NCI-H82 (cell line): ENCODE measurements around the gene FCHO2.
"Not testable (repeated sequence)": the region's sequence is repeated elsewhere in the genome, so short reads cannot be mapped to it uniquely, and the experiment has no call there.

Experiments used
- DNase-seq: peaks from one replicate; lab custom pipeline; 2025; lab: John Stamatoyannopoulos, UW

The FCHO2 gene, protein sequence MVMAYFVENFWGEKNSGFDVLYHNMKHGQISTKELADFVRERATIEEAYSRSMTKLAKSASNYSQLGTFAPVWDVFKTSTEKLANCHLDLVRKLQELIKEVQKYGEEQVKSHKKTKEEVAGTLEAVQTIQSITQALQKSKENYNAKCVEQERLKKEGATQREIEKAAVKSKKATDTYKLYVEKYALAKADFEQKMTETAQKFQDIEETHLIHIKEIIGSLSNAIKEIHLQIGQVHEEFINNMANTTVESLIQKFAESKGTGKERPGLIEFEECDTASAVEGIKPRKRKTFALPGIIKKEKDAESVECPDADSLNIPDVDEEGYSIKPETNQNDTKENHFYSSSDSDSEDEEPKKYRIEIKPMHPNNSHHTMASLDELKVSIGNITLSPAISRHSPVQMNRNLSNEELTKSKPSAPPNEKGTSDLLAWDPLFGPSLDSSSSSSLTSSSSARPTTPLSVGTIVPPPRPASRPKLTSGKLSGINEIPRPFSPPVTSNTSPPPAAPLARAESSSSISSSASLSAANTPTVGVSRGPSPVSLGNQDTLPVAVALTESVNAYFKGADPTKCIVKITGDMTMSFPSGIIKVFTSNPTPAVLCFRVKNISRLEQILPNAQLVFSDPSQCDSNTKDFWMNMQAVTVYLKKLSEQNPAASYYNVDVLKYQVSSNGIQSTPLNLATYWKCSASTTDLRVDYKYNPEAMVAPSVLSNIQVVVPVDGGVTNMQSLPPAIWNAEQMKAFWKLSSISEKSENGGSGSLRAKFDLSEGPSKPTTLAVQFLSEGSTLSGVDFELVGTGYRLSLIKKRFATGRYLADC

DNA sequence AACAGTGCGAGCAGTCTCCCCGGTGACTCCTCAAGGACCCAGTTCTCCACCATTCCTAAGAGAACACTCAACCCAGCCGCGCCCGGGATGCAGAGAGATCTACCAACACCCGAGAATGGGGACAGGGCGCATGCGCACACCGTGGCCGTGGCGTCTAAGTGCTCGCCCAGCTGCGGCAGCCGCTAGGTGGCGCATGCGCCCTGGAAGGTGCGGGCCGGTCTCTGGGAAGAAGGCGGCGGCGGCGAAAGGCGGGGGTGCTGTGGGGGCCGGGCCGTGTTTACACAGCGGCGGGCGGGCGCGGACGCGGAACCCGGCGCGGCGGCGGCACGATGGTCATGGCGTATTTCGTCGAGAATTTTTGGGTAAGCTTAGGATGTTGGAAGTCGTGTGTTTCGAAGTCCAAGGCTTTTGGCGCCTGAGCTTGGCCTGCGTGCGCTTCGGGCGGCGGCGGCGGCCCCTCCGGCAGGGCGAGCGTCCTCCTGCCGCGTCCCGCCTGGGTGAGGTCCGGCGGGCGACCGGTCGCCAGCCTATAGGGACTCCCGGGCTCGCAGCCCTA lies at the start of gene FCHO2:
Gene FCHO2 (plus strand): TSS at position 274 of the 556 bp plus-strand sequence. CDS start 56 bp downstream, at position 330.
- peak; percentile 96 for DNase-seq

DNA sequence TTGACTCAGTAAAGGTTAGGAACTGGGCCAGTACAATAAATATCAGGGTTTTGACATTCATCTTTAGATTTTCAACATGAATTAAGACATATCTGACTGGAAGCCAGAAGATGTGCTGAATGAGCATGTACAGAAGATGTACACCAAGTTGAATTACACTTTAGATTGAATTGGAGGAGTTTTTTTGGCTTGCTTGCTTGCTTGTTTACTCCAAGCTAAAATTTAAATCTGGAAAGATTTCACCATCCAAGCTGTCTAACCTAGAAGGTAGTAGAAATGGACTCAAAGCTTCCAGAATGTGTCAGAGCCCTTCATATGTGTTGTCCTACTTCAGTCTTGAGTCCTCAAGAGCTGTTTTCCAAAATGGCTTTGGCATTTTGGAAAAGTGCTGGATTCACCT lies 49.0 kb upstream of the FCHO2 start:
- no peak for DNase-seq

DNA sequence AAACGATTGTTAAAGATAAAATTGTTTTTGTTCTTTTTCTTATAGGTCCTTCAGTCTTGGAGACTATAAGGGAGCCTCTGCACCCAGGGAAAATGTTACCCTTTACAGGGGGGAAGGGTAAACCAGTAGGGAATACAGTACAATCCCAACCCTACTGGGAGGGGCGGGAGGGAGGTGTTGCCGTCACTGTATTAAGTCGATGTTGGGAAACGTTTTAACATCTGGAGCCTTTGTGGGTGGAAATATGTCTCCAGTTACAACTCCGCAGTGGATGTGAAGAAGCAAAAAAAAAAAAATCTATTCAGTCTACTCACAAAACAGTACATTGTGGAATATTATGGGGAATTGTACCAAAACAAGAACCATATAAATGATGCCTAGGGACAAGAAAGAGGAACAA lies 47.2 kb upstream of the FCHO2 start:
- no peak for DNase-seq

DNA sequence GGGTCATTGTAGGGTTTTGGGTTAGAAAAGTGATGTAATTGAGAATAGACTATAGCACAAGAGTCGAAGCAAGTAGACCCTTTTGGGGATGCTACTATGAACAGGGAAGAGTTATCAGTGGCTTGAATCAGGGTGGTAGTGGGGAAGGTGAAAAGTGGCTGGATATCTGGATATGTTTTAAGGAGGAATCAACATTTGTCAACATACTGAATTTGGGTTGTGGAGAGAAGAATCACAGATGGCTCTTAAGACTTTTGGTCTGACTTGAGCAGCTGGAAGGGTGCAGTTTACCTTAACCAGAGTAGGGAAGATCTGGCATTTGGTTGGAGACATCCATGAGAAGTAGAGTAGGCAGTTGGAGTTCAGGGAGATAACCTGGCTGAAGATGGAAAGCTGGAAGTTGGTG lies 38.5 kb upstream of the FCHO2 start:
- peak; percentile 20 for DNase-seq

DNA sequence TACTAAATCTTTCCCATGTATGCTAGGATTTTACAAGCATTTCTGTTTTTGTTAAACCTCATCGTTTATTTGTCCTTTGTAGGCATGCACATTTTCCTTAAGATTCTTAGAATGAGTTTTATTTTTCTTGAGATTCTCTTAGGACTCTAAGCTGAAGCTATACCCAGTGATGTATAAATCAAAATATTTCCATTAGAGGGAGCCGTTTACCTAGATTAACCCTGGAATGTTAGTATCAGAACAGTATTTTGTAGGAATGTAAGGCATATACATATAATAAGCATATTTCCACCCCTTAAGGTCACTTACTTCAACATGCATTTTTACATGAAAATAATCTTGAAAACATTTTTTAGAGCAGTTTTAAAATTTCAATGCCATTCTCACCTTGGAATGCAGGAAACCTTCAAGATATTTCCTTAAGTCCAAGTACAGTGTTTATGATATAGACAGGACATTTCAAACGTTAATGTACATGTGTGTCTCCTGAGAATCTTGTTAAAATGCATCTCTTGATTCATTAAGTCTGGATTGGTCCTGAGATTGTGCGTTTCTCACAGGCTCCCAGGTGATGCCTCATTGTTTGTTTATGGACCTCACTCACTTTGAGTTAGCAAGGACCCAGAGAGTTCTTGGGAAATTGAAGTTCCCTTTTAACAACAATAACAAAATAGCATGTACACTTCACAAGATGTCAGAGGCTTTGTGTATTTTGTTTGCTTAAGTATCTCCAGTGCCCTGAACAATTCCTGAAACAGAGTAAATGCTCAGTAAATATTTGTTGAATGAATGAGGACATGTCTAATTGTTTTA lies 34.9 kb upstream of the FCHO2 start:
- peak; percentile 10 for DNase-seq

DNA sequence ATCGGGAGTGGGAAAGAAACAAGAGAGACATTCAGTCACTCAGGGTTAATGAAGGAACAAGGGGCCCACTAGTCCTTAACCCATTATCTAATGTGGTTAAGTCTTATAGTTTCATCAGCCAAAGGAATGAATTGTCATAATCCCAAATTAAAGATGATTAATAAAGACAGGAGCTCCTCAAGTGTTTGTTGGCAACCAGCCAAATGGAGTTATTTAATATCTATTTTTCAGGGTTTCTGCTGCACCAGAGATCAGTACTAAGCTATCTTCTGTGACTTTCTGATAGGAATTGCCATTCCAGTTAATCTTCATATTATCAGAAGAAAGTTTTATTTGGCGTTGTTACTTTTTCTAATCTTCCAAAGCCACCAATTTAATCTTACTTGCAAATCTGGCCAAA lies 34.0 kb upstream of the FCHO2 start:
- DNase-seq, result peak; percentile 49

DNA sequence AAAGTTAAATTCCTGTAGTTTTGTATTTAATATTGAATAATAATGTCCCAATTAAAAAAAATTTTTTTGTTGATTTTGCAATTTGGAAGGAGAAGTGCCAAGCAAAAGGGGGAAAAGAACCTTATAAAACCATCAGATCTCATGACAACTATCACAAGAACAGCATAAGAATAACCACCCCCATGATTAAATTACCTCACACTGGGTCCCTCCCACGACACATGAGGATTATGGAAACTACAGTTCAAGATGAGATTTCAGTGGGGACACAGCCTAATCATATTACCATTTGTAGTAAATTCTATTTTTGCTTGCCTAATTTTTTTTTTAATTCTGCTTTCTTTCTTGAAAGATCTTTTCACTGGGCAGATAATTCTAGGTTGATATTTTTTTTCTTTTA lies 33.4 kb upstream of the FCHO2 start:
- peak; percentile 51 for DNase-seq

DNA sequence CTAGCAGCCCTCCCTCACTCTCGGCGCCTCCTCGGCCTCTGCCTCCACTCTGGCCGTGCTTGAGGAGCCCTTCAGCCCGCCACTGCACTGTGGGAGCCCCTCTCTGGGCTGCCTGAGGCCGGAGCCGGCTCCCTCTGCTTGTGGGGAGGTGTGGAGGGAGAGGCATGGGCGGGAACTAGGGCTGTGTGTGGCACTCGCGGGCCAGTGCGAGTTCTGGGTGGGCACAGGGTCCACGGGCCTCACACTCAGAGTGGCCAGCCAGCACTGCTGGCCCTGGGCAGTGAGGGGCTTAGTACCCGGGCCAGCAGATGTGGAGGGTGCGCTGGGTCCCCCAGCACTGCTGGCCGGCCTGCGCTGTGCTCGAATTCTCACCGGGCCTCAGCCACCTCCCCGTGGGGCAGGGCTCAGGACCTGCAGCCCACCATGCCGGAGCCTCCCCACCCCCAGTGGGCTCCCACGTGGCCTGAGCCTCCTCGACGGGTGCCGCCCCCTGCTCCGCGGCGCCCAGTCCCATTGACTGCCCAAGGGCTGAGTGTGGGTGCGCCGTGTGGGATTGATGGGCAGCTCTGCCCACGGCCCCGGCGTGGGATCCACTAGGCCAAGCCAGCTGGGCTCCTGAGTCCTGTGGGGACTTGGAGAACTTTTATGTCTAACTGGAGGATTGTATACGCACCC lies 30.4 kb upstream of the FCHO2 start:
- no peak for DNase-seq

DNA sequence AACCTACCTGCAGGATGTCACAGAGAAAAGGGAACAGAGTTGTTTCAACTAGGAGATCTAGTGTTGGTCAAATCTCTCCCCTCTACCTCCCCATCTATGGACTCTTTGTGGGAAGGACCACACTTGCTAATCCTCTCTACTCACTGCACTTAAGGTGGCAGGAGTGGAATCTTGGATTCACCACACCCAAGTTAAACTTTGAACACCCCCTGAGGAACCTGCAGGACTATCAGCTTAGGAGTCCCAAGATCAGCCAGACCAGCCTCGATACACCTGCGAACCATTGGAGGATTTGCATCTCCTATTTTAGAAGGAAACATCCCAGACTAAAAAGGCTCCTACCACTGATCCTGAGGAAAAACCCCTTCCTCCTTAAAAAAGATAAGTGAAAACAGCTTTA lies 23.2 kb upstream of the FCHO2 start:
- DNase-seq, result not testable (repeated sequence)

DNA sequence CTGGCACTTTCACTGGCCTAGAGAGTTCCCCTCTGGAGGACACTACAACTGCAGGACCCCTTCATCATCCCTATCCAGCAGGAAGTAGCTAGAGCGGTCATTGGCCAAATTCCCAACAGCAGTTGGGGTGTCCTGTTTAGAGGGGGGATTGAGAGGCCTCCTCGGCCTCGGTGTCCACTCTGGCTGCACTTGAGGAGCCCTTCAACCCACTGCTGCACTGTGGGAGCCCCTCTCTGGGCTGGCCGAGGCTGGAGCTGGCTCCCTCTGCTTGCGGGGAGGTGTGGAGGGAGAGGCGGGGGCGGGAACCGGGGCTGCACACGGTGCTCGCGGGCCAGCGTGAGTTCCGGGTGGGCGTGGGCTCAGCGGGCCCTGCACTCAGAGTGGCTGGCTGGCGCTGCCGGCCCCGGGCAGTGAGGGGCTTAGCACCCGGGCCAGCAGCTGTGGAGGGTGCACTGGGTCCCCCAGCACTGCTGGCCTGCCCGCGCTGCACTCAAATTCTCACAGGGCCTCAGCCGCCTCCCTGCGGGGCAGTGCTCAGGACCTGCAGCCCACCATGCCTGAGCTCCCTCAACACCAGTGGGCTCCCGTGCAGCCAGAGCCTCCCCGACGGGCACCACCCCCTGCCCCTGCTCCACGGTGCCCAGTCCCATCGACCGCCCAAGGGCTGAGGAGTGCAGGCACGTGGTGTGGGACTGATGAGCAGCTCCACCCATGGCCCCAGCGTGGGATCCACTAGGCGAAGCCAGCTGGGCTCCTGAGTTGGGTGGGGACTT lies 20.7 kb upstream of the FCHO2 start:
- not testable (repeated sequence) for DNase-seq

DNA sequence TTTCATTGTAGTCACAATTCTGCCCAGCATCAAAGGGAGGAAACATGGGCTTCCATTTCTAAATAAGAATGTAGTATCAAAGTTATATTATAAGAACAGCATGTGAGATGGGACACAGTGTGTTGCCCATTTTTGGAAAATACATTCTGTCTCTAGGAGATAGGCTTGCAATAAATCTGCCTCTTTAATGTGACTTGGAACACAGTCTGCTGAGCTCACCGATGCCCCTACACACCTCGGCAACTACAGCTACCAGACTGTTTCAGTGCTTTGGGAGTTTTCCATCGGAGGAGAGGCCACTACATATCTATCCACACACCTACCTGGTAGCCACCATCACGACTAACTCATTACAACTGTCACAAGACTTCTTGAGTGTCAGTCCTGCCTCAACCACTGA lies 18.9 kb upstream of the FCHO2 start:
- no peak for DNase-seq

DNA sequence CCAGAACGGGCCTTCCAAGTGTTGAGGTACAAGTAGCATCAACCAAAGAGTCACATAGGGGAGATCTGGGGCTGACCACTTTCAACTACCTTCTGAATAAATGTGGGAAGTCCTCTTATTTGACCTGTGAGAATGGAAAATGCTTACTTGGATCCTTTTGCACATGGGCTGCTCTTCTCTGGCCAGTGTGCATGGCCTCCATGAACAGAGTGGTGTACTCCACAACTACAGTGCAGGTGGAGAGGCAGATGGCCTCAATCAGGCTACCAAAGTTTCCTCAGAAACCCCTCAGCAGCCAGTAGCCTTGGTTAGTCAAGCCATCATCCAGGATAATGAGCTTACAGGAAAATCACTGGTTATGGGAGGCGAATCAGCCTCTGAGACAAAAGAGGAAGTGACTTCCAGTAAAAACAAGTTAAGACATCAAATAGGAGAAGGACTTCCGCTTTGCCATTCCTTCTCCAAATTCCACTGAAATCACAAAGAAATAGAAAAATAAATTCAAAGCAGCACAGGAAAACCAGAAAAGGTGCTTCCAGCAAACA lies 18.3 kb upstream of the FCHO2 start:
- DNase-seq, result peak; percentile 79

DNA sequence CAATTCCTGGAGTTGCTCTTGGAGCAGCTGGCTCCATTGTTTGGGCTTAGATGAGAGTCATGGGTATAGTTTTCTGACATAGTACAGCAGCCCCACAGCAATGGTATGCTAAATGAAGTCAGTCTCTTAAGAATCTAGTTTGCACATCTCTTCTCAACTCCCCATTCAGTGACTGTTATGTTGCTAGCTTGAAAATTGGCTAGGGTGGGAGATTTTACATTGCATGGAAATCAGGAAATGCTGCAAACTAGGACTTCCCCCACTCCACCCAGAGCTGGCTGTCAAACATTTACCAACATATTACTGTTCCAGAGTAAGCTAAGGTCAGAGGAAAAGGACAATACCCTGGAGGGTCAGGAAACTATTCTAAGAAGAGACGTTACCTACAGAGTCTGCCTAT lies 17.6 kb upstream of the FCHO2 start:
- DNase-seq, result no peak

DNA sequence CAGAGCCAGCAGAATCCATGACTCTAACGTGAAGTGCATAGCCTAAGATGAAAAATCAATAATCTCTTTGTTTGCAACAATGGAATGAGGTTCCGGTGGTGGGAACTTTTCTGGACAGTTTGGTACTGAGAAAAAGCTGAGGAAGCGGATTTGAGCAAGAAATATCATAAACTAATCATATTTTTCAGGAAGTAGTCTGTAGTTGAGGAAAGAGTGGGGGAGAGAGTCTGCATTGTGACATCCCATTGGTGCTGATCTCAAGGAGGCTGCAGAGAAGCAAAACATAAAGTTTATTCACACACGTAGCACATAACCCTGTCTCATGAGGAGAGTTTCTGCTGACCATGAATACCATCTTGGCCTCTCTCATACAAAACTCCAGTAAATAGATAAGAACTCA lies 15.8 kb upstream of the FCHO2 start:
- DNase-seq, result no peak

DNA sequence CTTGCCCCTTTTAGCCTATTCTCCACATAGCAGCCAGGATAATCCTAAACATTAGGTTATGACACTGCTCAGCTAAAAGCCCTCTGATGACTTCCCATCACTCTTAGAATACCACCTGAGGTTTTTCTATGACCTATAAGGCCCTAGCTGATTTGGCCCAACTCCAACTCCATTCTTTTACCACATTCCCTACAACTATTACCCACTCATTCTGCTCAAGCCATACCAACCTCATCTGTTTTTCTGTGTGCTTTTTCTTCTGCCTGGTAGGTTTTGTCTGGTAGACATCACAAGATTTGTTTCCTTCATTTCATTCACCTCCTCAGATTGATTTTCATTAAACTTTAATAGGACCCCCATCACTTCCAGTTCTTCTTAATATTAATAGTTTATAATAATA lies 12.5 kb upstream of the FCHO2 start:
- DNase-seq, result no peak

DNA sequence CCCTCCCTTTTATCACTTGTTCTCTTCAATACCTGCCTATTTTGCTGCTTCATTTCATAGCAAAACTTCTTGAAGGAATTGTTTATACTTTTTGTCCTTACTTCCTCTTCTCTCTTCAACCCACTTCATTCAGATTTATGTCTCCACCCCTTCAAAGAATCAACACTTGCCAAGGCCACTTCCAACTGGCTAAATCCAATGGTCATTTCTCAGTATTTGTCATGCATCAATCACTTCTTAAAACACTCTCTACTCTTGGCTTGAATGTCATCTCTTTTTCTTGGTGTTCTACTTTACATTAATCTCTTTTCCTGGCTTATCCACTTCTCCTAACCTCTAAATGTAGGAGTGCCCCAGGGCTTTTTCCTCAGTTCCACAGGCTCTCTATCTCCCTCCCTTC lies 8.3 kb upstream of the FCHO2 start:
- DNase-seq, result no peak

DNA sequence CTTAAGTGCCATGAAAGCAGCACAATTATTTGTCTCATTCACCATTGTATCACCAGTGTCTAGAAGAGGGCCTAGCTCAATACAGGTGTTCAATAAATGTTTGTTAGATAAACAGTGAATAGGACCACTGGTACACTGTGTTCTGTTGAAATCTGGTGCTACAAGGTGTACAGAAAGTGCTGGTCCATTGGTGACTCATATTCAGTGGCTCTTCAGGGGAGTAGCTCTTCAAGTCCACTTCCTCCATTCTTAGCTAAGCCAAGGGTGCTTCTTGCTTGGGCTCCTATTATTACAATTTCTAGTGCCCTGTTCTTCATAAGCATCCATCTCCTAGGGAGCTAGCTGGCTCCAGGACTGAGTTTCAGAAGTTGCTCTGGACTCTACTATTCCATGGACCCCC lies 6.4 kb upstream of the FCHO2 start:
- no peak for DNase-seq

DNA sequence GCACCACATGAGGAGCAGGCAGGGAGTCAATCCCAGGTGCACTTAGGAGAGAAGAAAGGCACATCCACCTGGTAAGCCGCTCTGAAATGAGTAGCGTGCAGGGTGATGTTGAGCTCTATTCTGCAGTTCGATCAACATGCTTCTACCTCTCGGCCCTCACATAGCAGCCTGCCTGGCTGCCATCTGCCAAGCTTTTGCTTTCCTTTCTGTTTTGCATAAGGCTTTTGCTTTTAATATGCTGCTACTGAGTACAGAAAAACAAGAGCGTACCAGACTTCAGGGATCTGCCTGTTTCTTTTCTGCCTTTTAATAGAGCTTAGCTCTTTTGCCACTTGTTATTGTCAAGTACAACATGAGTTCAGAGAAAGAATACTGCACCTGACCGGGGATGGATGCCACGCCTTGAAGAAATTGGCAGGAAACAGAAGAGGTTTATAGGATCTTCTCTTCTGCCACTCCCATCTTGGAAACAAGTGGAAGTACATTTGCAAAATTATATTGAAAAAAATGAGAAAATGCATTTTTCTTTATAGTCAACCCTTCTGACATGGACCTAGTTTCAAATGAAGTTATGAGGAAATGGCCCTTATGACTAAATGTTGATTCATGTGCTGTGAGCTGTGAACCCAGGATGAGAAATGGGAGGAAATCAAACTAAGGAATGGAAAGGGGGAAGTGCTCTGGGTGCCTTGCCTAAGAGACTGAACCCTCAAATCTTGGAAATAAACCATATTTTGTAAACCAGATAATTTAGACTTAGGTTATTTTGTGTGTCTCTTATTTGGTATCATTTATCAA lies 4.0 kb upstream of the FCHO2 start:
- no peak for DNase-seq

DNA sequence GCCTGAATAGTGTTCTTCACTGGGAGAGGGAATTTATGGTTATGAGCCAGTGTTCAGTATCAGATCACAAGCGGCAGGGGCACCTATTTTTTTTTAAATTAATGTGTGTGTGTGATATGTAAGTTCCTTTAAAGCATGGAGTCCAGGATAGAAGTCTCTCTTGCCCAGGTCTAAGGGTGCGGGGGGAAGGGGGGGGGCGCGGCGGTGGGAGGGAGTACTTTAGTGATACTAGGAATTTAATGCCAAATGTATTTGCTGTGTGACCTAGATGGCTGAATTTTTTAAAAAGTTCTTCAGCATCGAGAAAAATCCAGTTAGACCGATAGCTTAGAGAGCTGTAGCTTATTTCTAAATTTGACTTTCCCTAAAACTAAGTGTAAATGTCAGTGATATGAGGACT lies 1.5 kb upstream of the FCHO2 start:
- DNase-seq, result no peak
